PC-3 (cell line): ENCODE data around the gene KATNBL1.

ENCODE experiments used
- CTCF ChIP-seq: fragments of 300-600 bp; sonication (generic); conservative IDR thresholded peaks from 2 replicates; pipeline ENCODE4 v1.5.1; 2017; ENCODE audit warnings: antibody characterized with exemption, low read depth, mild to moderate bottlenecking, low read length
- EZH2 ChIP-seq: fragments of 300-600 bp; sonication (generic); IDR thresholded peaks from one replicate; pipeline ENCODE4 v1.6.1; 2017; ENCODE audit warnings: antibody characterized with exemption, mild to moderate bottlenecking, low read length; ENCODE audit not compliant: unreplicated experiment

- TF ChIP-seq CTCF: peak; percentile 40; the same call in 1 of the 2 replicates
- no peak for TF ChIP-seq EZH2
Observed at GRCh38 chr15:34213690-34214089, 3.8 kb upstream of the KATNBL1 start.
